DMS153 treated with DMSO at 0.1 percent for 48 hours (cell line): ENCODE results near the gene GGCT.
A peak's percentile ranks its signal among the peaks of the same experiment; 100 is the strongest.

Source experiments
- DNase-seq: peaks from one replicate; lab custom pipeline; 2025; ENCODE audit not compliant: unreplicated experiment; lab: John Stamatoyannopoulos, UW

The GGCT gene

DNA sequence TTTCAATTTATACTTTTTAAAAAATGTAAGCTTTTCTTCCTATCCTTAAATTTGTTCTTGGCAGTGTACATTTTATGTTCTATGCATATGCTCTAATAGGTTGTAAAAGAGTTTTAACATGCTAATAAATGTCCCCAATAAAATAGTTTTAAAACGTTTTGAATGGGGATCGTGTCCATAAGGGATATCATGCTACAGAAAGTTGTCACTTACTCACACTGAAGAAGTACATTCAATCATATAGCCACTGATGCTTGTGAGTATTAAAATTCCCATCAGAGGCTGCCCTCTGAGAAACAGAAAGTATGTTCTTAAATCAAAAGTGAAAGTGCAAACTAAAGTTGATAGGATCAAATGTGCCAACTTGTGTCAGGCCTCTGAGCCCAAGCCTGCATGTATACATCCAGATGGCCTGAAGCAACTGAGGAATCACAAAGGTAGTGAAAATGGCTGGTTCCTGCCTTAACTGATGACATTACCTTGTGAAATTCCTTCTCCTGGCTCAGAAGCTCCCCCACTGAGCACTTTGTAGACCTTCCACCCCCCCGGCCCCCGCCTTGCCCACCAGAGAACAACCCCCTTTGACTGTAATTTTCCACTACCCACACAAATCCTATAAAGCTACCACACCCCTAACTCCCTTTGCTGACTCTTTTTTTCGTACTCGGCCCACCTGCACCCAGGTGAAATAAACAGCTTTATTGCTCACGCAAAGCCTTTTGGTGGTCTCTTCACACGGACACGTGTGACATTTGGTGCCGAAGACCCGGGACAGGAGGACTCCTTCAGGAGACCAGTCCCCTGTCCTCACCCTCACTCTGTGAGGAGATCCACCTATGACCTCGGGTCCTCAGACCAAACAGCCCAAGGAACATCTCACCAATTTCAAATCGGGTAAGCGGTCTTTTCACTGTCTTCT lies 25.2 kb downstream of the GGCT start:
- DNase-seq, result no peak

DNA sequence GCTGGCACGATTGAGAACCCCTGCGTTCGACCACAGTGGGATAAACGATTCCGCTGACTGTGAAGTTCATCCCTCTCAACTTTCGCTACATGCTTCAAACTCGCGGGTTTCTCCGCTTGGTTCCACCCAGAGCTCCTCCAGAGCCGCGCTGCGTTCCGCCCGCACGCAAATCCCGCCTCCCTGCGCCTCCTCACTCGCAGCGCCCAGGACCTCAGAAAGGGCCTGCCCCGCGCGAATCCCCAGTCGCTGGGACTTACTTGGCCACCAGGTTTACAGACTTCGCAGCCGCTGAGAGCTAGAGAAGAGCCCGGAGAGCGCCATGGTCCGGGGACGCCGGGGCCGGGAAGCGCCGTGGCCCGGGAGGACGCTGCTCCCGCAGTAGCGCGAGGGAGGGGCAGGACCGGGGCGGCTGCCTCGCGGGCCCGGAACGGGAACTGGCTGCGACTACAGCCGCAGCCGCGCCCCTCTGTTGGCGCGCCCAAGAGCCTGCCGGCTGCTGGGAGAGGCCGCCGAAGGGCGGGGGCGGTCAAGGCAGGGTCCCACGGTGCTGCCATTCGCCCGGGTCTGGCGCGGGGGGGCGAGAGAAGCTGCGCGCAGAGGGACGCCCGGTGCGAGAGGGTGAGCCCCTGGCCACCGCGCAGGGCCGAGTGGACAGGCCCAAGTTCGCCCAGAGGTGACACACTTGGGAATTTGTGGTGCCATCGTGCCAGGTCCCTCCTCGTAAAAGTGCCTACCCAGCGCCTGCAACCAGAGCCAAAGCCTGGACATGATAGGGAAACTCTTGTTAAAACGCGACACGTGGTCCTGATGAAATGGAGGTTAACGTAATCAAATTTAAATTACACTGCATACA lies 26.1 kb downstream of the GGCT start, which contains the start of gene NOD1:
Gene NOD1, minus strand, starts transcription at position 436 of the 853 bp plus-strand sequence. CDS start 21,863 bp downstream, outside the sequence.
- DNase-seq, result peak; percentile 74

DNA sequence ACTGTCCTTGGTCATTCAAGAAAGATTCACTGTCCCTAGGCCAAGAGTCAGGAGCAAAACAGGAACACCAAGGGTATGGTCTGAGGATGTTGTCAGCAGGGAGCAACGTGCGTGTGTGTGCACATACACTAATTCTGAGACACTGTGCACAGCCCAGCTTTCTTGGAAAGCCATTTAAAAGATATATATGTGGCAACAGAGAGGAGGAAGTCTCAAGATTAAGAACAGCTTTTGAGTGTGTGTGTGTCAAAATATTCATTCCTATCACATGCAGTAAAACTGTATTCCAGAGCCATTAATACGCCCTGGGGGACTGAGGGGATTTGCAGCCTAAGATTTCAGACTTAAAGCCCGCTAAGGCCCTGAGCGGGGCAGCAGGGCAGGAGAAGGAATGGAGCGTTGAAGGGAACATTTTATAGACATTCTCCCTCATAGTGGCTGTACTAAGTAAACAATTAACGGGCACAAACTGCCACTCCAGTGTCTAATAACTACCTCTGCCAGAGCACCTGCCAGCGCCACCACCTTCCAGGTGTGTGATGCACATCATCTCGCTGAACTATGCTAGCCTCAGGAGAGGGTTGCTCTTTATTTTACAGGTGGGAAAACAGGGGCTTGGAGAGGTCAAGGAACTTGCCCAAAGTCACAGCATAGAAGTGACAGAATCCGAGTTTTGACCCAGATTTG lies 28.0 kb downstream of the GGCT start:
- peak; percentile 87 for DNase-seq

DNA sequence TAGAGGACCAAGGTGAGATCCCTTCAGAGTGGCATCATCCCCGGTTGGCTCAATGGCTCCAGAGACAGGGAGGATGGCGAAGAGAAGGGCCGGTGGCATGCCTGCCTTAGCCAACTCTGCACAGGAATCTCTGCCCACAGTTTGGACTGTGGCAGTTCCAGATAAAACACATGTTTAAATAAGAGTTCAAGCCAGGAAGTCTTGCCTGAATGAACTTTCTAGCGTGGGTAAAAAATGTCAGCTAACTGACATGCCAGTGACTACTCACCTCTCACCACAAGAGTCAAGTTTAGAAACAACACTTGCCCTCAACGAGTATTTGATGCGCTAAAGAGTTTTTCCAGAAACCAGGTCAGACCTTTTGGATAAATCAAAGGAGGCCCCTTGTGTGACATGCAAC lies 29.0 kb downstream of the GGCT start:
- no peak for DNase-seq

DNA sequence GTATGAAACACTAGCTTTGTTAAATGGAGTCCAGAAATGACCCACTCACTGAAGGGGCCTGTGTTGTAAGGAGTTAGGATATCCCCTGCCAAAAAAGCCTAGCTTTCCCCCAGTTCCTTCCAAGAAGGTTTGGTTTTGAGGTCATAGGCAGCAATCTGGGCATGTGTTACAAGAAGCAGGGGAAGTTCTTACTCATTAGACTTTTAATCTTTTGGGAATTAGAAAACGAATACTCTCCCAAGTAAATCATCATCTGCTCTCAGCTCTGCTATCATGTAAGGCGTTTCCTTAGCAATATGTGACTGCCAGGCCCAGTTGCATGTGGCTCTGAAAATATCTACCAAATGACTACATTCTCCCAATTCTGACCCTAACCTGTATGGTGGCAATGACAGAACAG lies 29.7 kb downstream of the GGCT start:
- no peak for DNase-seq

DNA sequence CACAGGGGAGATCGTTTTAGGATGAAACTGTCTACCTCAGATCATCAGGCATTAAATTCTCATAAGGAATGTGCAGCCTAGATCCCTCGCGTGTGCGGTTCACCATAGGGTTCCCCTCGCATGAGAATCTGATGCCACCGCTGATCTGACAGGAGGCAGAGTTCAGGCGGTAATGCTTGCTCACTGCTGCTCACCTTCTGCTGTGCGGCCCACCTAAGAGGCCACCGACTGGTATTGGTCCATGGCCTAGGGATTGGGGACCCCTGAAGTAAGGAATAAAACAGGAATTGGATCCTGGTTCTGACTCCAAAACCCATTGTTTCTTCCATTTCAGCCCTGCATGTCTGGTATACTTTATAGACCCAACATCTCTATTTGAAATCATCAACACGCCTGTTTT lies 30.1 kb downstream of the GGCT start:
- DNase-seq, result no peak

DNA sequence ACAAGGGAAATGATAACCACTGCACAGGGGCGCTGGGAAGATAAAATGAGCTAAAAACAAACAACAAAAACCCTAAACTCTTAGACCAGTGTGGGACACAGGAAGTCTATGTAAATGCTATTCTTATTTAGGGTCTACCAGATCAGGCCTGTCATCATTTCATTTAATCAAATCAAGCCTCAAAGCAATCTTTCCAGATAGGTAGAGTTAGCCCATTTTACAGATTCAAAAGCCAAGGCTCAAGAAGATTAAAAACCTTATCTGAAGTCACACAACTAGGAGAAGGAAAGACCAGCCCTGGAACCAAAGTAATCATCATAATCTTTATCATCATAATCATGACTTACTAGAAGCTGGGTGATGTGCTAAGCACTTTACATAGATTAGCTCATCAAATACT lies 30.7 kb downstream of the GGCT start:
- no peak for DNase-seq

DNA sequence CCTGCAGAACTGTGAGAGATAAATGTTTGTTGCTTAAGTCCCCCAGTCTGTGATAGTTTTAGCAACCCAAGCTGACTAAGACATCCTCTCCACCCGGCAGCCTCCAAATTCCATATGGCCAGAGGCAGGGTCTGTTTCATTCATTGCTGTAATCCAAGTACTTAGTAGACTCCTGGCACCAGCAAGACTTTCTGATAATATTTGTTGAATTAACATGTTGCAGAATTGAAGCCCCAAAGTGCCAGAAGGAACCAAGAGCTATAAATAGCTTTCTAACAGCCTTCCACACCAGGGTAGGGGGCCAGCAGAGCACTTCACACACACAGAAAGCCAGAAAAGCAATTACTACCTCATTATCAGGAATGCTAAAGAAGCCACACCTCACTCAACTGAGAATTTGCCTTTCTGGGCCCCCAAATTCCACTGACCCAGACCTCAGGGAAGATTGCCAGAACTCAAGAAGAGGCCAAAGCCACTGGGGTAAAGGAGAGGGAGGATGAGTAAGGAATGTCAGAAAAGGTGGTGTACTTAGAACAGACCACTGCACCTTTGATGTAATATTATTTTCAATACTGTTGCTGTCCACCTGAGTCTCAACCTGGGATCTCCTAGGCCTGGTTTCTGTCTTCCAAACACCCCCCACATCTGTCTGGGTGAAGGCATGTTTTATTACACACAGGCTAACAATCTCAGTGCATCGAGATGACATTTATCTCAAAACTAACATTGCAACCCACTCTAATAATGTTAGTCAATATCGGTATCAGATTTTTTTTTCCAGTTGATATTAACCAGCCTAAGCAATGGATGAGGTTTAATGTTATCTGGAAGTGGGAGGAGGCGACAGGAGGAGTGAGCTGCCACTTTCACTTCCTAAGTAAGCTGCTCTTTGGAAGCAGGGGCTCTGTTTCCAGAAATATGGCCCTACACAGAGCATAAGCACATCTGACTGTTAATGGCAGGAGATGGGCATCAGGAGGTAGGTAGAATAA lies 31.5 kb downstream of the GGCT start:
- no peak for DNase-seq

DNA sequence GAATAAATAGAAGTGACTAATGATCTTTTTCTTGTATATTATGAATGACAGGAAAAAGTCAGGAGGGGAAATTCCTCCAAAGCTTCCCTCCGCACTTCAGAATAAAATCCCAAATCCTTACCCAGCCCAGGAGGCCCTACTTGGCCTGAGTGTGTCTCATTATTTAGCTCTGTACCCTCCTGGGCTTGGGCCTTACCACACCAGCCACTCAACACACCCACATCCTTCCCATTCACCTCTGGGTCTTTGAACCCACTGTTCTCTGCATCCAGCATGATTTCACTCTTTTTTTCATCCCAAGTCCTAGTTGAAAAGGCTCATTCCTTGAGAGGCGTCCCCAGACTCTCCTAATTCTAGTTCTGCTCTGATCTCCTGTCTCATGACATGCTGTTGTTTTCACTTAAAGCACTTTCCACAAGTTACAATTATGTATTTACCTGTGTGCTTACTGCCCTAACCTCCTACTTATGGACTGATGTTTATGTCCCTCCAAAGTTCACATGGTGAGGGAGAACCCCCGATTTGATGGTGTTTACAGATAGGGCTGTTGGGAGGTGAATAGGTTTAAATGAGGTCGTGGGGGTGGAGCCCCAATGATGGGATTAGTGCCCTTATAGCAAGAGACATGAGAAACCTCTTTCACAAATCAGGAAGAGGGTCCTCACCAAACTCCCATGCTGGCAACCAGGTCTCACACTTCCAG lies 32.4 kb downstream of the GGCT start:
- no peak for DNase-seq

DNA sequence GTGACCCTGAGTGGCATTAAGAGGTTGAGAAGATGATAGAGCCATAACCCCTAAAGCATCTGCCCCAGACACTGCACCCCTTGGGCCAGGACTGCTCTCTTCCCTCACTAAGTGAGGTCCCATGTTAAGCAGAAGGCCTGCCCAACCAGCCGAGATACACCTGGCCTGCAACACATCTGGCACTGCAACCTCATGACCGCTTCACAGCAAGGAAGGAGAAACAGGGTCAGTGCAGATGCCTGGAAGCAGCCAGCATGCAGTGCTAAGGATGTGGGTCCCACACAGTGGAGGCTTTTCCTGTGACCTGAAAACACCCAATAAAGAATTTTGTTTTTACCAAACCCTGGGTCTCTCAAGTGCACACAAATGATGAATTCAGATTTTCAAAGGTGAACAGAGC lies 33.4 kb downstream of the GGCT start:
- DNase-seq, result no peak

DNA sequence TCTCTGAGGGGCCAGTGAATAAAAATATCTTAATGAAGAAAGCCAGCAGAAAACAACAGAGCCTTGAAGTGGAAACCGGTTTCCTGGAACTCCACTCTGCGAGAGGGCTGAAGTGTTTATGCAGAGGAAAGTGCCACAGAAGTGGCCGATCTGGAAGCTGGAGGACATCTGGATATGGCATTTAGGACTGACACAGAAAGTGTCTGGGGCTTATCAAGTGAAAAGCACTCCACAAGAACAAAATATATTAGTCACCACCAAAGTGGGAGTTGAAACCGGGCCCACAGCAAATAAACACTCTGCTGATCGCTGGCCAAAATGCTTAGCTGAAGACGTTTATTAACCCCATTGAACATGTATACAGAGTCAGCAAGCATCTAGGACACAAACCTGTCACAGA lies 33.9 kb downstream of the GGCT start:
- DNase-seq, result peak; percentile 85

DNA sequence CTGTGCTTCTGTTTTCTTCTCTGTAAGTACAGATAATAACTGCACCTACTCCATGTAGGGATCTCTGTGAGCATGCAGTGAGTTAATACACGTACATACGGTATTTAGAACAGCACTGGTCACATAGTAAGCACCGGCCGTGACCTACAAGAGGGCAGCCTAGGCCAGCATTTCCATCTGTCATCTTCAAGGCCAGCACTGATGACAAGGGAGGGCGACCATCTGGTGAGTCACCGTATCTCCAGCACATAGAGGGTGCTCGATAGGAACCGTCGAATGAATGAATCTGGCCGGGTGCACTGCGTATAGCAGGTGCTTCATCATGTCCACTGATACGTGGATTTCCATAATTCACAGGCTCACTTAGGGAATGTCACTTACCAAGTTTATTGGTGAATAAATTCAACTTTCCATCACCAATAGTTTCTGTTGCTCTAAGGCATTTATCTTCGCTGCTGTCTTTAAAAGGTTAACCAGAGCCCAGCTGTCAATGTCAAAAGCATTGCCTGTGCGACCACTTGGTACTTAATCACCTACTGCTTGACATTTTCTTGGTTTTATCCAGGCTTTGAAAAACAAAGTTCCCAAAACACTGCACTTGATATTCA lies 34.4 kb downstream of the GGCT start:
- DNase-seq, result peak; percentile 70

DNA sequence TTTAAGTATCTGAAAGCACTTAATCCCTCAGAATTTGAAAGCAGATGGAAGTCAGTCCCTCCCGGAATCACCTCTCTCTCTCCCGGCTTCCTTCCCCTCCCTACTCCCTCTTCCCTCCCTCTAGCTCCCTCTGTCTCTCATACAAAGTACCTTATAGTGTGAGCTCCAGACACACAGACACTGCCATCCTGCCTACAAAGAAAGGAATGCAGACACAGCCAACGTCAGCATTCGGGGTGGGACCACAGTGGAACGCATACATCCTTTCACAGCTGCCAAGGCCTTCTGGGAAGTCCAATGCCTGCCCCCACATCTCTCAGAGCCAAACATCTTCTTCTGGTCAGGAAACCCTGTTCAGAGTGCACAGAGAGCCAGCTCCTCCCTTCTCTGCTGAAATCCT lies 35.3 kb downstream of the GGCT start:
- DNase-seq, result peak; percentile 45

DNA sequence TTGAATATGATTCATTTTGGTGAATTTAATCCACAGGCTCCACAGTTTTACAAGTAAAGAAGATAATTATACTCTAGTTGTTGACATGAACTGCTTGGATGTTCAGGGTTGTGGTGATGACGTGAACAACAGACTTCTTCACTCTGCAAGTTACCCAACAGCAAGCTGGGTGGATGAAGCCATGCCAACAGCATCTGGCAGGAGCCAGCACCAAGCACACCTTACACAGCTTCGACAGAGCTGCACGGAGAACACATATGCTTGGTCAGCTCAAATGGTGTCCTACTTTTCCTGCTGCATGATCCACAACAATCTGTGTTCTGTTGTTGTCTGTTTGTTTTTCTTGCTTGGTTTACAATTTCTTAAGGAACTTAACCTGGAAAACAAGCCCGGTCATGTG lies 35.8 kb downstream of the GGCT start:
- no peak for DNase-seq

DNA sequence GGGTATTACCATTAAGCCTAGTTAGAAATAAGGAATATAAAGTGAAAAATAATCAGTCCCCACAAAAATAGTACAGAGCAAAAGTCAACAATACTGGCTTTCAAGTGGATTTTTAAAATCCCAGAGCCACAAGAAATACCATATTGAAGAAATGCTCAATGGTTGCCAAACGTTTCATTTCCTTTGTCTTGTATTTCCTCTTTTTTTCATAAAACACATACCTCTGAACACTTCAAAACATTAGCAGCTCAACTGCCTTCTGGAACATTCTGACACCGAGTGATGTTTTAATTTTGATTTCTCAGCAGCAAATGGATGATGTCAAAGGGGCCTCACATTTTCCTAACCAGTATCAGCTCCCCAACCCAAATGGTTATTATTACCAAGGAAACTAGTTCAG lies 36.6 kb downstream of the GGCT start:
- DNase-seq, result no peak

DNA sequence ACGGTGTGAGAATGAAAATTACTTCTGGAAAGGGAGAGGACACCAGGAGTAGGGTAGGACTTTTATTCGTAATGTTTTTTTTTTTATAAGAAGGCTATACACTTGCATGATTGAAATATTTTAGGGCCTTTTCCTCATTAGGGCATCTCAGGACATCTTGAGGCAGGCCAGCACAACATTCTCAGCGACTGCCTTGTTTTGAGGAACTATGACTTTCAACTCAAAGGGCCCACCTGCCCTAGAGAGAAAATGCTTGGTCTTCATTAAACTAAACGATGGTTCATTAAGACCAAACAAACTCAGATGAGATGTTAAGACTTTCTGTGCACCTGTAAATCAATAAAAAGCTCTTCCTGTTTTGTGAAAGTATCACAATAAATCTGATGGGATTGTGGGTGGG lies 37.4 kb downstream of the GGCT start:
- DNase-seq, result no peak

DNA sequence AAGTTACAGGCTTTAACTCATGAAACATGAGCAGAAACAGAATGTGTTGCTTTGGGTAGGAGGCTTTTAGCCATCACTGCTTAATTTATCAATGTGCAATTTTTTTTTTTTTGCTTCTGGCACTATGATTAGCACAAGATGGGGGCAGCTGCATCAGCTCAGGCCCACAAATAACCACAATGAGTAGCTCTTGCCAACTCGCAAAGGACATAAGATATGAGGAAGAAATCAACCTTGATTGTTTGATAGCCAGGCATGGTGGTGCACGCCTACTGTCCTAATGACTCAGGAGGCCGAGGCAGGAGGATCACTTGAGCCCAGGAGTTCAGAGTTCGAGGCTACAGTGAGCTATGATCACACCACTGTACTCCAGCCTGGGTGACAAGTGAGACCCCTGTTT lies 38.4 kb downstream of the GGCT start:
- no peak for DNase-seq

DNA sequence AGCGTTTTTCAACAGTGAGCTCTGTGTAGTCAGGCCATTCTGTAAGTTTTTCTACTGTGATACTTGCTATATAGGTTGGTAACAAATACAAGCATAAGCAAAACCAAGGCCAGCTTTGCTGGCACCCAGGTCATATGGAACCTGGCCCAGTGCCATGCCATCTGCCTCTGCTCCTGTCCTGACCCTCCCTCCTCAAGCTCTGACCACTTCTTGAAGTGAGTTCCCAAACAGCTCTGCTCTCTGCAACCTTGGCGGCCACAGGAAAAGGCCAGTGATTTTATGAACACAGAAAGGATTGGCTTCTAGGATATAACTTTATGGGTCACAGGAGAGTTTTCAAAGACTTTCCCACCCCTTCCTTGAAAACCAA lies 38.8 kb downstream of the GGCT start:
- DNase-seq, result no peak
